GM23338 (cell line): Measurements from ENCODE around the gene EIF2AK3. TPM values are rescaled to one million over a fixed set of nuclear protein-coding genes. Genes with fewer than 3 reads are reported as not detected.

Experiments used
- ATAC-seq: fragments of 200-7000 bp; cut with Tn5 transposase; 3 replicates; pipeline ENCODE4 v1.9.1; 2020
- DNase-seq: peaks from one replicate; pipeline ENCODE4 v3.0.0-alpha.2; 2015; ENCODE audit warnings: low spot score
- H2AFZ ChIP-seq: fragments of 200-600 bp; sonication (generic); 2 replicates; pipeline ENCODE4 v1.8.0; 2016; ENCODE audit warnings: antibody characterized with exemption, mild to moderate bottlenecking, moderate library complexity
- H3F3A ChIP-seq: fragments of 200-600 bp; sonication (generic); replicated peaks from 2 replicates; pipeline ENCODE4 v1.8.0; 2017; ENCODE audit warnings: antibody characterized with exemption, mixed run types, low read depth
- H3K27ac ChIP-seq: fragments of 200-600 bp; sonication (generic); 2 replicates; pipeline ENCODE4 v1.6.1; 2016; ENCODE audit warnings: low read depth
- H3K27me3 ChIP-seq: fragments of 200-600 bp; sonication (generic); 2 replicates; pipeline ENCODE4 v1.8.0; 2016; ENCODE audit warnings: mild to moderate bottlenecking, mixed run types, moderate library complexity; ENCODE audit not compliant: insufficient read depth
- H3K36me3 ChIP-seq: fragments of 200-600 bp; sonication (generic); 2 replicates; pipeline ENCODE4 v1.8.0; 2016; ENCODE audit warnings: mild to moderate bottlenecking; ENCODE audit not compliant: insufficient read depth
- H3K4me1 ChIP-seq: fragments of 200-600 bp; sonication (generic); 2 replicates; pipeline ENCODE4 v1.8.0; 2016; ENCODE audit warnings: mild to moderate bottlenecking, moderate library complexity; ENCODE audit not compliant: insufficient read depth
- H3K4me2 ChIP-seq: fragments of 200-600 bp; sonication (generic); 2 replicates; pipeline ENCODE4 v1.7.1; 2017; ENCODE audit warnings: mixed run types
- H3K4me3 ChIP-seq: fragments of 200-600 bp; sonication (generic); 2 replicates; pipeline ENCODE4 v1.6.1; 2016; ENCODE audit warnings: mixed run types
- H3K79me2 ChIP-seq: fragments of 200-600 bp; sonication (generic); replicated peaks from 2 replicates; pipeline ENCODE4 v1.8.0; 2017; ENCODE audit warnings: mild to moderate bottlenecking; ENCODE audit not compliant: insufficient read depth
- H3K9me2 ChIP-seq: fragments of 200-600 bp; sonication (generic); 2 replicates; pipeline ENCODE4 v1.8.0; 2017; ENCODE audit not compliant: insufficient read depth
- H4K20me1 ChIP-seq: fragments of 200-600 bp; sonication (generic); replicated peaks from 2 replicates; pipeline ENCODE4 v1.8.0; 2017; ENCODE audit warnings: mild to moderate bottlenecking; ENCODE audit not compliant: insufficient read depth
- H3K27ac Mint-ChIP-seq: 2 replicates; pipeline ENCODE4 v1.8.0; 2020; ENCODE audit warnings: inconsistent platforms, mild to moderate bottlenecking, moderate library complexity, mixed read lengths
- H3K27me3 Mint-ChIP-seq: 3 replicates; pipeline ENCODE4 v1.8.0; 2022; ENCODE audit warnings: low read depth, mild to moderate bottlenecking, moderate library complexity, mixed read lengths, inconsistent platforms; ENCODE audit not compliant: insufficient read depth, poor library complexity
- H3K36me3 Mint-ChIP-seq: 3 replicates; pipeline ENCODE4 v1.8.0; 2021; ENCODE audit warnings: low read depth, mild to moderate bottlenecking, inconsistent platforms, moderate library complexity, mixed read lengths
- H3K4me1 Mint-ChIP-seq: 3 replicates; pipeline ENCODE4 v1.8.0; 2020; ENCODE audit warnings: mild to moderate bottlenecking, inconsistent platforms, mixed read lengths
- H3K4me3 Mint-ChIP-seq: 3 replicates; pipeline ENCODE4 v1.8.0; 2021; ENCODE audit warnings: moderate library complexity, mild to moderate bottlenecking, inconsistent platforms, mixed read lengths
- H3K9me3 Mint-ChIP-seq: 3 replicates; pipeline ENCODE4 v1.8.0; 2020; ENCODE audit warnings: moderate library complexity, mild to moderate bottlenecking, inconsistent platforms, mixed read lengths
- CTCF ChIP-seq, 2 experiments: fragments of 200-600 bp in 1 of 2; sonication (generic) in 1 of 2; conservative IDR thresholded peaks; 2 replicates each; pipeline versions ENCODE4 v1.5.1 to v1.6.1; 2016 to 2017; ENCODE audit warnings: antibody characterized with exemption in 2 of 2, low read depth in 2 of 2, mild to moderate bottlenecking in 2 of 2, moderate library complexity in 1 of 2
- EZH2 ChIP-seq: fragments of 200-600 bp; sonication (generic); IDR thresholded peaks from one replicate; pipeline ENCODE4 v1.8.0; 2017; ENCODE audit warnings: antibody characterized with exemption, mild to moderate bottlenecking, low read depth; ENCODE audit not compliant: unreplicated experiment
- EZH2phosphoT487 ChIP-seq: fragments of 200-600 bp; sonication (generic); IDR thresholded peaks from one replicate; pipeline ENCODE4 v1.8.1; 2018; ENCODE audit warnings: antibody characterized with exemption; ENCODE audit not compliant: unreplicated experiment
- JUNB ChIP-seq: IDR thresholded peaks from one replicate; pipeline ENCODE4 v1.6.1; 2016; ENCODE audit warnings: antibody characterized with exemption; ENCODE audit not compliant: unreplicated experiment
- NANOG ChIP-seq: IDR thresholded peaks from 2 replicates; pipeline ENCODE4 v1.6.1; 2016; ENCODE audit warnings: antibody characterized with exemption, borderline replicate concordance
- ZNF462 ChIP-seq: fragments of 250-450 bp; sonication (Bioruptor Pico); IDR thresholded peaks from 2 replicates; pipeline ENCODE4 v1.5.0; 2020; ENCODE audit warnings: mild to moderate bottlenecking, moderate library complexity
- polyA plus RNA-seq: library from polyadenylated mRNA; unstranded; fragments of >200 nt; fragmentation: Nextera tagmentation; extraction: Ambion mirVana; gene quantifications from 2 replicates; pipeline ENCODE4 v1.2.1, GENCODE V29; 2016
- total RNA-seq: library from RNA; depleted of rRNA; stranded (reverse); fragments of >200 nt; shearing (Covaris generic); gene quantifications from 2 replicates; pipeline ENCODE4 v1.2.3, GENCODE V29; 2014

EIF2AK3 gene
- total and polyA plus RNA-seq, 2 experiments from 2014 or later: 5.9 to 24.2 TPM

GRCh38 chr2:88658881-88659537, 31.7 kb upstream of the EIF2AK3 start:
- Histone ChIP-seq H3K9me2 (peaks cover 9% of the 10 kb centered on the region; the same call in 1 of the 2 replicates), H3K27me3 (no peaks in the 10 kb centered on the region), H4K20me1 (no peaks in the 10 kb centered on the region), H3F3A (0 out of 2 replicates have a peak, but pooled peaks cover 4% of the 10 kb centered on the region), H3K27ac (peak overlapping the region; percentile 83), H2AFZ (no peak overlapping the region), H3K36me3 (no peaks in the 10 kb centered on the region), H3K79me2 (no peaks in the 10 kb centered on the region), H3K4me1 (peaks cover 6% of the 10 kb centered on the region), H3K4me3 (no peak overlapping the region), H3K4me2 (peak overlapping the region; percentile 29)
- Mint-ChIP-seq H3K36me3 (no peaks in the 10 kb centered on the region), H3K27ac (peak overlapping the region; percentile 64), H3K4me1 (peaks cover 19% of the 10 kb centered on the region), H3K4me3 (no peak overlapping the region), H3K27me3 (no peaks in the 10 kb centered on the region), H3K9me3 (peaks cover 3% of the 10 kb centered on the region; the same call in 1 of the 3 replicates)
- TF ChIP-seq NANOG: no peak
- TF ChIP-seq CTCF (conservative IDR thresholded peaks at IDR 0.05; ENCODE audit: low read depth in 2 of 2): no peak
- TF ChIP-seq ZNF462 (CRISPR knock-in tag): no peak
- no peak for TF ChIP-seq EZH2phosphoT487
- TF ChIP-seq EZH2: no peak
- no peak for TF ChIP-seq JUNB
- ATAC-seq (peak; percentile 93), DNase-seq (peak; percentile 46)
